Brain microvascular endothelial cell (primary cell): ENCODE measurements around the gene KRTAP4-6.
"Not testable (repeated sequence)": the region's sequence is repeated elsewhere in the genome, so short reads cannot be mapped to it uniquely, and the experiment has no call there.

Experiments used
- DNase-seq: peaks from one replicate; pipeline ENCODE4 v3.0.0-alpha.2; 2020
- H3K27ac ChIP-seq: fragments of 250-450 bp; sonication (Bioruptor Pico); 2 replicates; pipeline ENCODE4 v1.5.1; 2020; ENCODE audit warnings: mild to moderate bottlenecking, moderate library complexity
- H3K27me3 ChIP-seq: fragments of 250-450 bp; sonication (Bioruptor Pico); replicated peaks from 2 replicates; pipeline ENCODE4 v1.5.1; 2020; ENCODE audit warnings: mild to moderate bottlenecking
- H3K36me3 ChIP-seq: fragments of 250-450 bp; sonication (Bioruptor Pico); replicated peaks from 2 replicates; pipeline ENCODE4 v1.5.1; 2020; ENCODE audit warnings: mild to moderate bottlenecking
- H3K4me3 ChIP-seq: 2 replicates; pipeline ENCODE4 v1.5.1; 2011; ENCODE audit warnings: low read depth, mild to moderate bottlenecking, control low read depth, low read length, moderate library complexity
- CTCF ChIP-seq: IDR thresholded peaks from 2 replicates; pipeline ENCODE4 v1.5.1; 2011; ENCODE audit warnings: low read depth, mild to moderate bottlenecking, moderate library complexity, low read length, control low read depth, inconsistent platforms; ENCODE audit errors: missing control alignments
- in situ Hi-C: cut with HindIII; loops from 2 replicates; pipeline ENCODE4 v1.10.0; 2017; ENCODE audit warnings: low sequenced_read_pairs, low pct_ligation_motif_present

Gene KRTAP4-6

GRCh38 chr17:41125064-41125463 lies 15.3 kb downstream of the KRTAP4-6 start:
- no peaks in the 10 kb centered on the region for H3K27me3 ChIP-seq
- in situ Hi-C loops: no loop called here
- H3K36me3 ChIP-seq: no peaks in the 10 kb centered on the region
- H3K27ac ChIP-seq: no peak overlapping the region
- no peak overlapping the region for H3K4me3 ChIP-seq
- DNase-seq: no peak
- no peak for TF ChIP-seq CTCF

DNA sequence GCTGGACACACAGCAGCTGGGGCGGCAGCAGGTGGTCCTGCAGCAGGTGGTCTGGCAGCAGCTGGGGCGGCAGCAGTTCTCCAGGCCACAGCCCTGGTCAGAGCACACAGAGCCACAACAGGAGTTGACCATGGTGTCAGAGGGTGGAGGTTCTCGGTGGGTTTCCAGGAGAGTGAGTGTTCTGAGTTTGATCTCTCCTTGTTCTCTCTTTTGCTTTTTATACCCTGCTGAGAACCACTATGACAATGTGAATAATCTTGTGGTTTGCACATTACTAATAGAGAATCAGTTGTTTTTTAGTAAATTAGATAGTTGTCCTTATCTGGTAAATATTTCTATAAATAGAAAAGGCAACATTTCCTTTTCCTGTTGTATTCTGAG lies 16.4 kb downstream of the KRTAP4-6 start, which contains the start of gene KRTAP4-12:
TSS of gene KRTAP4-12 (minus strand) at position 192 of the 381 bp plus-strand sequence. CDS start at position 132, 60 bp downstream.
- in situ Hi-C loops, H3K27ac ChIP-seq, H3K4me3 ChIP-seq, H3K27me3 ChIP-seq, H3K36me3 ChIP-seq, DNase-seq: not testable (repeated sequence)

GRCh38 chr17:41123292-41123990 lies 16.9 kb downstream of the KRTAP4-6 start:
- DNase-seq, H3K4me3 ChIP-seq, H3K27me3 ChIP-seq, H3K36me3 ChIP-seq, H3K27ac ChIP-seq, in situ Hi-C loops: not testable (repeated sequence)

DNA sequence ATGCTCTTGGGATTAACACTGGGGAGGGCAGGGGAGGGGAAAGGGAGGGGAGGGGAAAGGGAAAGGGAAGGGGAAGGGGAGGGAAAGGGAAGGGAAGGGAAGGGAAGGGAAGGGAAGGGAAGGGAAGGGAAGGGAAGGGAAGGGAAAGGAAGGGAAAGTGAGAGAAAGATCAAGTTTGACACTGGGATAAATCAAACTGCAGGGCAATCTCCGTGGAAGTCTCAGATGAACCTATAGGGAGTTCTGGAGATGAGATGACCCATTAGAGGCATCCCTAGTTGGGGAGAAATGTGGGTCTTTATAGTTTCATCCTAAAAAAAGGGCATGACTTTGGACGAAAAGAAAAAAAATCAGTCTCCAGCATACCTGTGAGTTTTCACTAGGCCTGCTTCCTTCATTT lies 18.6 kb downstream of the KRTAP4-6 start:
- Histone ChIP-seq H3K27ac (no peak overlapping the region), H3K27me3 (no peaks in the 10 kb centered on the region), H3K4me3 (no peak overlapping the region), H3K36me3 (no peaks in the 10 kb centered on the region)
- DNase-seq: no peak
- in situ Hi-C loops: no loop called here
- no peak for TF ChIP-seq CTCF

- H3K4me3 ChIP-seq, in situ Hi-C loops, H3K36me3 ChIP-seq, H3K27ac ChIP-seq, H3K27me3 ChIP-seq: not testable (repeated sequence)
- DNase-seq: peak; percentile 16
Observed at GRCh38 chr17:41119696-41120690, 20.4 kb downstream of the KRTAP4-6 start.

- Histone ChIP-seq H3K27me3 (no peaks in the 10 kb centered on the region), H3K27ac (no peak overlapping the region), H3K36me3 (no peaks in the 10 kb centered on the region), H3K4me3 (no peak overlapping the region)
- in situ Hi-C loops: no loop called here
- peak; percentile 12 for DNase-seq
- no peak for TF ChIP-seq CTCF
Observed at GRCh38 chr17:41118721-41119120, 21.6 kb downstream of the KRTAP4-6 start.

DNA sequence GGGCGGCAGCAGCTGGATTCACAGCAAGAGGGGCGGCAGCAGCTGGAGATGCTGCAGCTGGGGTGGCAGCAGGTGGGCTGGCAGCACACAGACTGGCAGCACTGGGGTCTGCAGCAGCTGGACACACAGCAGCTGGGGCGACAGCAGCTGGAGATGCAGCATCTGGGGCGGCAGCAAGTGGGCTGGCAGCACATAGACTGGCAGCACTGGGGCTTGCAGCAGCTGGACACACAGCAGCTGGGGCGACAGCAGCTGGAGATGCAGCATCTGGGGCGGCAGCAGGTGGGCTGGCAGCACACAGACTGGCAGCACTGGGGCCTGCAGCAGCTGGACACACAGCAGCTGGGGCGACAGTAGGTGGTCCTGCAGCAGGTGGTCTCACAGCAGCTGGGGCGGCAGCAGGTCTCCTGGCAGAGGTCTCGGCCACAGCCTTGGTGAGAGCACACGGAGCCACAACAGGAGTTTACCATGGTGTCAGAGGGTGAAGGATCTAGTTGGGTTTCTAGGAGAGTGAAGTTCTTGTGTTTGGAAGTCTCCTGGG lies 22.4 kb downstream of the KRTAP4-6 start, which contains the start of gene KRTAP4-11:
TSS of gene KRTAP4-11 (minus strand) at position 528 of the 541 bp plus-strand sequence. CDS start at position 470, 58 bp downstream.
- H3K36me3 ChIP-seq, H3K27ac ChIP-seq, H3K27me3 ChIP-seq, in situ Hi-C loops, DNase-seq, H3K4me3 ChIP-seq: not testable (repeated sequence)
